HG03103 (cell line): ENCODE measurements around the gene GPR15.

Experiments
- ATAC-seq: cut with Tn5 transposase; IDR thresholded peaks from one replicate; pipeline ENCODE4 v1.9.1; 2021; ENCODE audit warnings: low read depth; ENCODE audit not compliant: unreplicated experiment

The GPR15 gene

DNA sequence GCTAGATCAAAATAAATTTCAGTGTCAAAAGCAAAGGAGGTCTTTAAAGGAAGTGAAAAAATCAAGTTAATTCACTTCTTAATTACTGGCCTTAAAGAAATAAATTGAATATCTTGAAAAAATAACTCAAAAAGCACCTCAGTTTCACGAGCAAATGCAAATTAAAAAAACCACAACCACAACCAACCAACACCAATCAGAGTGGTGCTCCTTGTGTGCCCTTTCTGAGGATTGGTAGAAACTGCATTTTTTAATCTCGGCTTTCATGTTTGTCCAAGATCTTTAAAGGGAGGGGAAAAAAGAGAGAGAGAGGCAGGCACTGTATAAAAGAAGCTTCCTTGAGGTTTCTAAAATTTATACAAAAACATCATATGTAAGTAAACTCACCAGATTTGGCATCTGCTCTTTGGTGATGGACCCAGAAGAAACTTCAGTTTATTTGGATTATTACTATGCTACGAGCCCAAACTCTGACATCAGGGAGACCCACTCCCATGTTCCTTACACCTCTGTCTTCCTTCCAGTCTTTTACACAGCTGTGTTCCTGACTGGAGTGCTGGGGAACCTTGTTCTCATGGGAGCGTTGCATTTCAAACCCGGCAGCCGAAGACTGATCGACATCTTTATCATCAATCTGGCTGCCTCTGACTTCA is at the start of gene GPR15:
Gene GPR15, plus strand, starts transcription at position 357 of the 653 bp plus-strand sequence. Its CDS starts 56 bp downstream, at position 413.
- ATAC-seq: peak; percentile 24

DNA sequence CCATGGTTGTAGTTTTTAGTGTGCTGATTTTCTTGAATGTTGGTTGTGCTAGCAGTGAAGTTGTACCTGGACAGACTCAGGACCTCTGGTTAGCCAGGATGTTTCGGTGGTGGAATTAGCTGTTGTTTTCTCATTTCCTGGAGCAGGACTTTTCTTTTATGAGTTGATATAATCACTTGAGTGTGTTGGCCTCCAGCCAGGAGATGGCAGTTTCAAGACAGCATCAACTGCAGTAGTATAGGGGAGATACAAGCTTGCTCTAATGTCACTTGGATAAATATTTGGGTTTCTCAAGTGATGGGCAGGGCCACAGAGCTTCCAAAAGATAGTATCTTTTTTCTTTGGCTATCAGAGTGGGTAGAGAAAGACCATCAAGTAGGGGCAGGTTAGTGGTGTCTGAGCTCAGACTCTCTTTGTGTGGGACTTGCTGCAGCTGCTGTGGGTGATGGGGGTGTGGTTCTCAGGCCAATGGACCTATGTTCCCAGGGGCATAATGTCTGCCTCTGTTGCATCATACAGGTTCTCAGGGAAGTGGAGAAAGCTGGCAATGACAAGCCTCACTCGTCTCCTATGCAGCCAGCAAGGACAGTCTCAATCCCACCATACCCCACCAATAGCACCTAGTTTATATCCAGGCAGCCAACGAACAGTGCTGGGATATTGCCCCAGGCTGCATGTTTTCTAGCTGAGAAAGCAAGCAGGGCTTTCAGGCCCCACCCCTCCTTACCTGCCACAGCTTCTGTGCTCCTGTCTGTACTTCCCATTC is 48.9 kb upstream of the GPR15 start:
- no peak for ATAC-seq

DNA sequence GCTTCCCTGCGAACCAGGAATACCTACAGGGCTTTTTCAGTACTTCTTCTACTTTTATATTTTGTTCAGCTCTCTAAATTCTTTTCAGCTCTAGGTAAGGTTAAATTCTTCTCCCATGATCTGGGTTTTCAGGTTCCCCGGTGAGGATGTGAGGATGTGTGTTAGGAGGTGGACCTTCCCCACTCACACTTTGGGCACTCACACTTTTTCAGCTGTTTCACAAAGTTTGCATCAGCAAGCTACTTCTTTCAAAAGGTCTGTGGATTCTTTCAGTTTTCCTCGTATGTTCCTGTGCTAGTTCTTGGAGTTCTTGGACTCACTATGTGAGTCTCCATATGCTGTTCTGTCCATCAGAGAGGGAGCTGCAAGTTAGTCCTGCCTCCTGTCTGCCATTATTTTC is 48.2 kb upstream of the GPR15 start:
- no peak for ATAC-seq

DNA sequence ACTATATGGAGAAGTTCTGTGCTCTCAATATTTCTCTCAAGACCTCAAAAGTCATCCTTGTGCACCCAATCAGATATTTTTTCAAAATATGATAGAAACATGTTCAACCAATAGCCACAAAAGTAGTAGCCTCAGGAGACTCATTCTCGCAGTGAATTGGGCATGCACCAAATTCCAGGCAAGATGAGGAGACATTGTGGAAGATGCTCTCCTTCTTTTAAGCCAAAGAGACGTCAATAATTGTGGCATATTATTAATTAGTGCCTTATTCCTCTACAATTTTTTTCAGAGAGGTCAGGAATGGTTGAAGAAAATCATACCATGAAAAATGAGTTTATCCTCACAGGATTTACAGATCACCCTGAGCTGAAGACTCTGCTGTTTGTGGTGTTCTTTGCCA is 34.4 kb upstream of the GPR15 start, which contains the start of gene OR5K2:
Gene OR5K2, plus strand, starts transcription at position 301 of the 400 bp plus-strand sequence. Its CDS starts 0 bp downstream, at position 301.
- ATAC-seq: no peak

DNA sequence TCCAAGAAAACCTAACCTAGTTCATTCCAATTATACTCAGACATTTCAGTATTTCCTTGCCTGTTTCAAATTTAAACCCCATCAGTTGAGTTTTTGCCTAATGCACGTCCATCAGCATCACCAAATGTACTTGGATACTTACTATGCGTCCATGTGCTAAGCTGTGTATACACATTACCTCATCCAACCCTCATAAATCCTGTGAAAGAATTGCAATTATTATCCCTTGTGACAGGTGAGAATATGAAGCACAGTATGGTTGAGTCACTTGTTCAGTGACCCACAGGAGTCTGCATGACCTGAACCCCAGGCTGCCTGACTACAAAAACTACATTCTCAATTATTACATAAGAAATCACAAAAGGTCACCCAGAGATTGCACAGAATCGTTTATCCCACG is 31.8 kb upstream of the GPR15 start:
- ATAC-seq: no peak

DNA sequence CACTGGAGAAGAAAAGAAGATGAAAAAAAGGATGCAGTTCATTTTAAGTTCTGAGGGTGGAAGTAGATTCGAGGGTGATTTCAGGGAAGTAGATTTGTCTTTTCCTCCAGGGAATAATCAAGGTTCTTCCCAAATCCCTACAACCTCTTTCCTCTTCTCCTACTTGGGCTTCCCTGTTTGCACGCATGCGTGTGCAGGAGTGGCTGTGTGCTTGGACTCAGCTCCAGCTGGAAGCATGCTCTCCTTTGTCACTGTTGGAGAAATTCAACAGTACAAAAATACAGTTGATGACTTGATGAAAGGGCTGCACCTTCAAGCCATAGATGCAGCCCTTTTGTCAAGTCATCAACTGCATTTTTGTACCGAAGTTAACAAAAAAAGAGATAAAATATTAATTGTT is 30.5 kb upstream of the GPR15 start:
- no peak for ATAC-seq

DNA sequence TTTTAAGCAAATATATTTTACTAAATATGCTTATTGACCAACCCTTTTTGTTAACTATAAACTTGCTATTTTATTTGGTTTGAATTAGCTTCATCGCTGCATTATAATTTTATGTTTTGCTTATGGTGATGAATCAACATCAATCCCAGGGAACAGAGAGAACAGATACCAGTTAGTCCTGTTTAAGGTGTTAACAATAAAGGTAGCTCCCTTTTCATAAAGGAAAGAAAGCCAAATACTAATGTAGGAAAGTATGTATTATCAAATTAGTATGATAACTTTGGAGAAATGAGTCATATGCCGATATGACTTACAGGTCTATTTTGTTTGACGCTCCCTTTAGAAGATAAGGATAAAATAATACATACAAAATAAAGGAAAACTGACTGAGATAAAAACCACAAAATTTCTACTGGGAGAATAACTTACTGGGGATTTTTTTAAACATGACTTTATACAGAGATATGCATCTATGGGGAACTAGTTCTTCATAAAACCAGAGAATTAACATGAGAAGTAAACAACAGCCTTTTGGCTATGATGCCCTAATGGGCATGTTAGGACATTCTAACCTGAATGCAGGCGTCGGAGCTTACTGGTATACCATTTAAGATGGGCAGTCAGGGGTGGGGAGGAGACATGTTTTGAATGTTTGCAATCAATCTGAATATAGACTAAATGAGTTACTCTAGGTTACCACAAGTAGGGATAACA is 29.8 kb upstream of the GPR15 start:
- ATAC-seq: no peak

DNA sequence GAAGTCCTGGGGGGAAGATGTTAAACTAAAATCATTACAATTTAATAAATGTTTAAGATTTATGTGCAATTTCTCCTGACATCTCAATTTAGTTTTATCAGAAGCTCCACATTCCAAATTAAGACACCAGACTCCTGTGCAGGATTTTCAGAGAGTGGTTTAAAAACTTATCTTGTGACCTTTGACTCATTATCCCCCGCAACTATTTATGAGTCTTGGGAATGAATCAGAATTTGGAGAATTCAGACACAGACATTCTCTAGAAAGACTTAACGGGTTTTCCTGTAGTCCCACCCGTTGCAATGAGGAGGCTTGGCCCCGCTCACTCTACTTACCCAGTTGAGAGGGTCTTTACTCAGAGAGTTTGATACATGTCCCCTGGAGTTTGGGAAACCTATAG is 27.2 kb upstream of the GPR15 start:
- no peak for ATAC-seq

DNA sequence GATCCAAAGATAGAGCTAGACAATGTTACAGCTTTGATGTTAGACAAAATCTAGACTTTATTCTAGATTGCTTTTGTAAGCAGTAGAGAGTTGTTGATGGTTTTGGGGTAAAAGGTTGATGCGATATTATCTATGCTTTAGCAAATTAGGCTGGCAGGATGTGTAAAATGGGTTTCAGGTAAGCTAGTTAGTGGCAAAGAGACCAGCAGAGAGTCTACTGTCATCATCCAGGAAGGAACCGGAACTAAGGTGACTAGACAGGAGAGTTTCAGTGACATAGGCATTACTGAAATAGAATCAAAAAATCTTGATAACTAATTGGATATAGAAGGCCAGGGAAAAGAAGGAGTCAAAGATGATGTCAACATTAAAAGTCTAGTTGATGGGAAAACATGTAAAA is 23.2 kb upstream of the GPR15 start:
- ATAC-seq: no peak

DNA sequence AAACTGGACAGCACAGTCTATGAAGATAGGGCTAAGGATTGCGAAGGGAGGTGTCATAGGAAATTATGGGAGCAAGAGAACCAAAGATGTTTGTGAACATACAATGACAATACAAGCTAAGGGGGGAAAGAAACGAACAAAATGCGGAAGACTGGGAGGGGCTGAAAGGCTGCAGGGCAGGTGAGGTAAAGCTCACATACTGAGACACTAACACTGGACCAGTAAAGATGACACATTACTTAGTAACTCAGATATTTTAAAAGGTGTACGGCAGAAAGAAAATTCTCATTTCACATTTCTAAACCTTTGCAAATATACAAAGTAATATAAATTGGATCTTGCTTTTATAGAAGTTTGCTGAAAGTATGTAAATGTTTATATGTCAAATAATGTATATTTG is 19.2 kb upstream of the GPR15 start:
- no peak for ATAC-seq

DNA sequence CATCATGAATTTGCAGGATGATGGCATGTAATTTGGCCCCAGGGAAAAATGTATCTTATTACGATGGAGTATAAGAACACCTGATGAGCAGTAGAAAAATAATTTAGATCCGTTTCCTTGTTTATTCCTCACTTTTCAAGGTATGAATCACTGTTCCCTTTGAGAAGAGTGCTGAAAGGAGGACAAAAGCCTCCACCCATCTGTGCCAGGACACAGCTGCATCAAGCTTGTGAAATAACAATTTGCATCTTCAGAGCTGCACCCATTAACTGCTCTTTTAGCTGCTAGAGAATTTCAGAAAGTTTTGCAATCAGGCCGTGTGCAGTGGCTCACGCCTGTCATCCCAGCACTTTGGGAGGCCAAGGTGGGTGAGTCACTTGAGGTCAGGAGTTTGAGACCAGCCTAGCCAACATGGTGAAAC is 18.7 kb upstream of the GPR15 start:
- no peak for ATAC-seq

DNA sequence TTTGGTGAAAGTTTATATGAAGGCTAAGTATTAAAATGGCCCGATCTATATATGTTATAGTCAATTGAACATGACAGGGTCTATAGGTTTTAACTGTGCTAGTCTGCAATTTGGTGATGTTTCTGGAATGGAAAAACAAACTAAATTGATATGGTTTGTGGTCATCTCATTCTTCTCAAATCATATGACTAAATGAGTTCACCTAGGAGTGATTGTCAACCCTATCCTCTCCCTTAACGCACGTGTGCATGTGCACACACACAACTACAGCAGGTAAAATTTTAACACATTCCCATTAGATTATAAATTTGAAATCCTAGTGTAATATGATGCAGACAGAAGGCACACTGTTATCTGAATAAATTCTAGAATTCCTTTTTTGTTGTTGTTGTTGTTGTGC is 18.0 kb upstream of the GPR15 start:
- no peak for ATAC-seq

DNA sequence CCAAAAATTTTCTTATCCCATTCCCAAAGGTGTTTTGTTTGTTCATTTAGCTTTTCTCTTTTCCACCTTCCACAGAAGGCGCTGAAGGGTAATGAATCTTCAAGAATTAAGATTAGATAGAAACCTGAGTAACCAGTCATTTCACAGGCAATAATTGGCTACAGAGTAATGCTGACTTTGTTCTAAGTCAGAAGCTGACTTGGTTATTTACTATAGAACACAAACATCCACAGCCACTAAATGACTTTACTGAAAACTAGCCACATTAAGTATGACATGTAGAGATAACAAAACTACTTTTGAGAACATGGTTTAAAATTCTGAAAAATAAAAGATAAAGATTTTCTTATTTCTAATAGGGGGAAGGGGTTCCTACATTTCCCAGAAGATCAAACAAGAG is 16.8 kb upstream of the GPR15 start:
- ATAC-seq: no peak

DNA sequence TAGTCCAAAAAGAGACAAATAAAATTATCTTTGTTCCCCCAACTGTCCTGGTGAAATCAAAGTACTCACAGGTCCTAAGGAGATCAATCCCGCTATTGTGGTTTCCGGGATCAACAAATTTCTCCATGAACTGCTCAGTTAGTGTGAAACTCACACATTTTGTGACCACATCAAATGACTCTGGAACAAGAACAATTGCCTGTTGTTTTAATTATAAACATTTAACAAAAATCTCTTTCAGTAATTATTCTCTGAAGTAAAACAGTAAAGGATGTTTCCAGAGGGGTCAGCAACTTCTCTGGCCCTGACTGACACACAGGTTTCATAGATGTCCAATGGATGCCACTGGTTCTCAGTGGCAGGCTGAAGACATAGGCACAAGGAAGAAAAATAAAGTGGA is 13.0 kb upstream of the GPR15 start:
- ATAC-seq: no peak

DNA sequence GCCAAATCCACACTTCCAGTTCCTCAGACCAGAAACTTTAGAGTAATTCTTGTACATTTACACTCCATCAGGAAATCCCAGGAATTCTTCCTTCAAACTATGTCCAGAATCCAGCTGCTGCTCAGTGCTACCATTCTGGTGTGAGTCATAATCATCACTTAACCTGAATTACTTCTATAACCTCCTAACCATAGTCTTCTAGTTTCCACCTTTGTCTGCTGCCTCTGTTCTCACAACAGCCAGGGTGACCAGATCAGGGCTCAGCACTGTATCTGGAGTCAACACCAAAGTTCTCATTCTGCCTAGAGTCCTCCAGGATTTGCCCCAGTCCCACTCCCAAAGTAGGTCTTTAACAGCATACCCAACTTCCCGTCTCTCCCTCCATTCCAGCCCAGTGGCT is 12.4 kb upstream of the GPR15 start:
- no peak for ATAC-seq

DNA sequence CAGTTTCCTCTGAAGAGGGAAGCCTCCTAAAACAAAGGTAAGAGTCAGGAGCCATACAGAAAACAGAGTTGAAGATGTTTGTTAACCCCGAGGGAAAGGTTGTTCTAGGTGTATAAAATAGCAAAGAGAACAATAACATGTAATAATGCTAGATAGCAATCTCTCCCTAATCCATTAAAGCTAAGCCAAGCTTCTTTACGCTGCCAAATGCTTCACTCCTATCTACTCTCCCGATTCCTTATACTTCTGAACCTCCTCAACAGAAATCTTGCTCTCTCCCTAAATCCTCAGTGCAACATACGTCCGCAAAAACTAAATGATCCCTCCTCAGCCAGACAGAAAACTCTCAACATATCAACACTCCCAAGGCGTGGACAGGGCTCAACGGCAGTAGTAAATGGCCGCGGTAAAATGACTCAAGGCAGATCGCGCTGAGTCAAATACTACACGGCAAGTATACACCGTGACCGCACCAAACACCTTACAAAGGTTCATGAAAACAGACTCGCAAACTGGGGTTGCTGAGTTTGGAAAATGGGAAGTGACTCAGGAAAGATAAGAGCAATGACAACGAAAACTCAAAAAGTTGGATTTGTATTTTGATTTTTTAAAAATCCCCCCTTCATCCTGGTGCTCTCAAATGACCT is 9.8 kb upstream of the GPR15 start:
- ATAC-seq: peak; percentile 35

DNA sequence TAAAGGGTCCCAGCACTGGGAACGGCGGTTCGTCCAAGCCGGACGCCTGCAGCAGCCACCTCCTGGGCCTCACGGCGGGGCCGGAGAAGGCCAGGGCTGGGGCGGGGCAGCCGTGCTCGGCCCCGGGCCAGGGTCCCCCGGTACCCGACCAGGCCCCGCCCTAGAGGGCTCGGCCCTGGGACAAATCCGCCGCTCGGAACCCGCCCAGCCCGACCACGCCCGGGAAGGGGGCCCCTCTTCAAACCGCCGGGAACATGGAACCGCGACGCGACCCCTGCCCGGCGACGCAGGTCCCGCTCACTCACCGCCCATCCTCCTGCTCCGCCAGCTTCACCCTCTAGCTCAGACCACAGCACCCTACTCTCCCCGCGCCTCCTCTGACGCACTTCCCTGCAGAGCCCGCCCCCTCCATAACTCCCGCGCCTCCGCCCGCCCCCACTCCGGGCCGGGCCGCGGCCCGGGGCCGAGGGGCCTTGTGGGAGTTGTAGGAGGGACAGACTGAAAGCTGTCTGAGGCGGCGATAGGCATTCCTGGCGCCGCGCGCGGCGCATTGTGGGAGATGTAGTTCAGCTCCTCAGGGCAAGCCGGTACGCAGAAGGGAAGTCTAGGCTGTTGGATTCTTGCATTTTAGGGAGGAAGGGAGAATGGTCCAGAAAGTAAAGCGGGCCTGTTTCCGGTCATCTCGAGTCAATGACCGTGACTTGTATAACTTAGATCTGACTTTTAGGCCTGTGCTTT is 9.1 kb upstream of the GPR15 start, which contains the start of gene CLDND1:
Gene CLDND1, minus strand, starts transcription at position 359 of the 738 bp plus-strand sequence. CDS start 1,478 bp downstream, outside the sequence.
- ATAC-seq: peak; percentile 86

DNA sequence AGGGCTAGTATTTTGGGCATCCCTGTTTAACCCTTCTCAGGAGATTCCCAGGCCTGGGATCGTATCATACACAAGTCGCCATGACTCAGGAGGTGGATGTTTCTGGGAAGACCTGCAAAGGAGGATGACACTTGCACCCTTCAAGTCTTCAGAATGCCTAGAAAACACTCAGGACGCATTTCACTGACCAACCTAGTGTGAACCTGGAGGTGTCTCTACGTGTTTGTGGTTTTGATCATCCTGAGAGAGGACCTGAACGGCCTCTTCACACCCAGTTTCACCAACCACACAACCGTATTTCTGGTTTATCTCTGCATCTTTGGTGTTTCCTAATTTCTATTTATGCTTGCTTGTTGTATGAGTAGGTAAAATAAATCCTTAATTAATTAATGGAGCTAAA is 6.3 kb upstream of the GPR15 start:
- no peak for ATAC-seq

DNA sequence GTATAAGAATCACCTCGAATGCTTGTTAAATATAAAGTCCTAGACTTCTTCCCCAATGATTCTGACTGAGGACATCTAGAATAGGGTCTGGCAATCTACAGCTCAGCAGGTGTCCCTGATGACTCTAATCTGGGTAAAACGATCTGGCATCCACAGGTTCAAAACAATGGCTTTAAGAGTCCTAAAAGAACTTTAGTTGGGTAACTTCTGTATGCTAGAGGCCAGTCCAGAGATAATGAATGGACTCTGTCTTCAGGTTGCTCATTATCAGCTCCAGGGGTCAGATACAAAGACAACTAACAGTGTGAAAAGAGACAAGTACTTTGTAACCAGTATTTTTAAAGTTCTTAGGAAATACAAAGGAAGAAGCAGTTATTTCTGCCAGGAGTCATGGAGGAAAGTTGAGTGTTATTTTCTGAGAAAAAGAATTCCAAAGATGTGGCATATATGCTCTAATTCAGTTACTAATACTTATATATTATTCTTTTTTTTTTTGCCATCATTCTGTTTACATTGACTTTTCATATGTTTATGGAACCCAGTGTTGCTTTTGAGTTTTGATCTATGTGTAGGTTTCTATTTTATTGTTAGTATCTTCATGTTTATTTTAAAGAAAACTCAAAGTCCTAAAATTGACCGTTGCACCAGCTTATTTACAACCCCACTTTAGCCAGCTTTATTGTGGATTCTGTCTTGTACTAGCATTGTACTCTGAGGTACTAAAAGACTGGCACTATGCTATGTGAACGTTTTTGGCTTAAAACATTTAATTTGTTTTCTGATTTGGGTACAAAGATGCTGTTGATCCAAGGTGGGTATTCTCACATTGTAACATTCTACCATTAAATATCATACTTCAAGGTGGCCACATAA is 3.1 kb upstream of the GPR15 start:
- no peak for ATAC-seq
